HepG2 (cell line): ENCODE results near the gene NRP1. TPM values are rescaled to one million over a fixed set of nuclear protein-coding genes. Genes with fewer than 3 reads are reported as not detected.

Experiments used
- ATAC-seq: fragments of 200-7000 bp; cut with Tn5 transposase; 3 replicates; pipeline ENCODE4 v1.9.1; 2020; ENCODE audit warnings: mild to moderate bottlenecking, moderate library complexity
- BruUV-seq: library from RNA; stranded (reverse); fragments of 400-500 nt; replicated peaks from 2 replicates; lab custom pipeline; 2021; lab: Mats Ljungman, UMichigan
- CTCF ChIA-PET: fragments of 300-600 bp; formaldehyde crosslinking; extraction: SDS; loops from one replicate; lab custom pipeline; 2021; ENCODE audit warnings: low total read pairs, inconsistent platforms, low intra/inter-chr PET ratio; lab: Yijun Ruan, JAX
- POLR2A ChIA-PET: fragments of 350-600 bp; sonication (Branson Sonifier 250); formaldehyde crosslinking; loops from one replicate; lab custom pipeline; 2020; ENCODE audit warnings: antibody characterized with exemption, inconsistent platforms; lab: Yijun Ruan, JAX
- DNase-seq: peaks from one replicate; pipeline ENCODE4 v3.0.0-alpha.2; 2015; ENCODE audit warnings: low spot score
- FAIRE-seq: peaks from 3 replicates; lab custom pipeline; 2011; peaks lifted over from hg19 to GRCh38; lab: Jason Lieb, UNC
- H2AFZ ChIP-seq: one replicate; pipeline ENCODE4 v1.6.1; 2011; ENCODE audit warnings: low read length, inconsistent platforms
- H3K27ac ChIP-seq: fragments of 300-600 bp; 3 replicates; pipeline ENCODE4 v1.8.0; 2011; ENCODE audit warnings: mixed run types, mild to moderate bottlenecking, mixed read lengths, low read length, inconsistent platforms; ENCODE audit not compliant: insufficient read depth; ENCODE audit errors: extremely low read length
- H3K27me3 ChIP-seq, 2 experiments: fragments of 200-600 bp in 1 of 2; 2 replicates in 1 of 2; 3 replicates in 1 of 2; pipeline versions ENCODE4 v1.6.0 to v1.8.0; 2011; ENCODE audit warnings: low read length in 2 of 2, mild to moderate bottlenecking in 2 of 2, moderate library complexity in 2 of 2, inconsistent platforms in 1 of 2; ENCODE audit not compliant: insufficient read depth in 2 of 2, control insufficient read depth in 1 of 2
- H3K36me3 ChIP-seq, 2 experiments: fragments of 200-600 bp in 1 of 2; replicated peaks in 1 of 2; 2 replicates in 1 of 2; 3 replicates in 1 of 2; pipeline versions ENCODE4 v1.5.1 to v1.8.0; 2011; ENCODE audit warnings: low read length in 2 of 2, inconsistent platforms in 1 of 2; ENCODE audit not compliant: insufficient read depth in 2 of 2, control insufficient read depth in 1 of 2
- H3K4me1 ChIP-seq: 2 replicates; pipeline ENCODE4 v1.5.1; 2012; ENCODE audit warnings: low read length, inconsistent platforms; ENCODE audit not compliant: insufficient read depth
- H3K4me2 ChIP-seq: 2 replicates; pipeline ENCODE4 v1.6.0; 2011; ENCODE audit warnings: low read depth, low read length, inconsistent platforms
- H3K4me3 ChIP-seq, 3 experiments: fragments of 200-600 bp in 1 of 3; sonication (generic), shearing (Covaris generic) in 1 of 3; replicated peaks in 1 of 3; 2 replicates each; pipeline ENCODE4 v1.5.1; 2011 to 2016; ENCODE audit warnings: low read length in 3 of 3, inconsistent platforms in 2 of 3, low read depth in 2 of 3, mild to moderate bottlenecking in 2 of 3, control low read depth in 1 of 3, mixed read lengths in 1 of 3; ENCODE audit not compliant: insufficient read depth in 1 of 3
- H3K79me2 ChIP-seq: one replicate; pipeline ENCODE4 v1.6.1; 2011; ENCODE audit warnings: low read length, inconsistent platforms; ENCODE audit not compliant: insufficient read depth
- H3K9ac ChIP-seq: 2 replicates; pipeline ENCODE4 v1.6.0; 2011; ENCODE audit warnings: mild to moderate bottlenecking, low read depth, low read length, inconsistent platforms; ENCODE audit not compliant: insufficient read depth
- H3K9me3 ChIP-seq: 2 replicates; pipeline ENCODE4 v1.5.1; 2012; ENCODE audit warnings: mild to moderate bottlenecking, low read length
- H4K20me1 ChIP-seq: 2 replicates; pipeline ENCODE4 v1.6.0; 2011; ENCODE audit warnings: inconsistent platforms, mild to moderate bottlenecking, low read length, moderate library complexity; ENCODE audit not compliant: insufficient read depth
- CBFB ChIP-seq: sonication (generic); formaldehyde crosslinking; IDR thresholded peaks from 2 replicates; pipeline ENCODE4 v1.4.0; 2020; ENCODE audit warnings: missing genetic modification reagents
- CENPT ChIP-seq: sonication (generic); formaldehyde crosslinking; IDR thresholded peaks from 2 replicates; pipeline ENCODE4 v1.8.0; 2022; ENCODE audit warnings: low read depth, mild to moderate bottlenecking, moderate library complexity, missing genetic modification reagents
- PITX1 ChIP-seq: sonication (generic); formaldehyde crosslinking; IDR thresholded peaks from 2 replicates; pipeline ENCODE4 v1.5.1; 2020; ENCODE audit warnings: mild to moderate bottlenecking, missing genetic modification reagents
- RFX3 ChIP-seq: IDR thresholded peaks from 2 replicates; pipeline ENCODE4 v1.6.1; 2016; ENCODE audit warnings: missing biosample characterization, missing genetic modification reagents
- ZNF101 ChIP-seq: sonication (generic); formaldehyde crosslinking; IDR thresholded peaks from 2 replicates; pipeline ENCODE4 v1.4.0; 2020; ENCODE audit warnings: mild to moderate bottlenecking, low read depth, missing genetic modification reagents, borderline replicate concordance
- ZNF234 ChIP-seq: sonication (generic); formaldehyde crosslinking; conservative IDR thresholded peaks from 2 replicates; pipeline ENCODE4 v1.5.1; 2020; ENCODE audit warnings: mild to moderate bottlenecking, missing genetic modification reagents
- ZNF468 ChIP-seq: sonication (generic); formaldehyde crosslinking; IDR thresholded peaks from 2 replicates; pipeline ENCODE4 v1.8.0; 2022; ENCODE audit warnings: mild to moderate bottlenecking, moderate library complexity, missing genetic modification reagents
- ZNF552 ChIP-seq: sonication (generic); formaldehyde crosslinking; IDR thresholded peaks from 2 replicates; pipeline ENCODE4 v1.9.0; 2022; ENCODE audit warnings: missing genetic modification reagents, mild to moderate bottlenecking, borderline replicate concordance
- ZNF577 ChIP-seq: sonication (generic); formaldehyde crosslinking; IDR thresholded peaks from 2 replicates; pipeline ENCODE4 v1.4.0; 2020; ENCODE audit warnings: mild to moderate bottlenecking, low read depth, missing genetic modification reagents, borderline replicate concordance
- WGBS: methylation state at CpG from one replicate; pipeline ENCODE4 v1.1.6; 2017; ENCODE audit warnings: low lambda C conversion rate; 5-methylcytosine and 5-hydroxymethylcytosine counted together
- in situ Hi-C: cut with HindIII; loops from 2 replicates; pipeline ENCODE4 v1.10.0; 2017; ENCODE audit warnings: low pct_unique_long_range_greater_than_20kb; ENCODE audit not compliant: extremely low pct_ligation_motif_present
- intact Hi-C: fragments of 100-400 bp; cut with micrococcal nuclease; formaldehyde crosslinking; loops from one replicate; pipeline ENCODE4 v1.10.0; 2022; ENCODE audit not compliant: unreplicated experiment
- polyA plus RNA-seq, 8 experiments: library from polyadenylated mRNA; depleted of rRNA in 3 of 8; stranded (reverse) in 7 of 8; unstranded in 1 of 8; fragments of >200 nt; fragmentation: Illumina TruSeq in 4 of 8; extraction: Trizol in 4 of 8; gene quantifications; 2 replicates each; pipeline versions ENCODE4 v1.2.1 to v1.2.3, GENCODE V29; 2011 to 2016; ENCODE audit warnings: low read depth in 4 of 8, missing spikeins in 1 of 8, mixed read lengths in 1 of 8; ENCODE audit not compliant: insufficient read depth in 1 of 8
- total RNA-seq, 5 experiments: library from RNA; depleted of rRNA; stranded (reverse); fragments of >200 nt; fragmentation: Illumina TruSeq; extraction: Trizol; gene quantifications; 2 replicates each; pipeline ENCODE4 v1.2.3, GENCODE V29; 2016; ENCODE audit warnings: low read depth in 1 of 5
- TF ChIP-seq, protein P1 (sequence below): sonication (generic); formaldehyde crosslinking; conservative IDR thresholded peaks from 2 replicates; pipeline ENCODE4 v1.8.0; 2022; ENCODE audit warnings: low read depth, missing genetic modification reagents
- TF ChIP-seq, protein P2 (sequence below): sonication (generic); formaldehyde crosslinking; IDR thresholded peaks from 2 replicates; pipeline ENCODE4 v1.5.1; 2020; ENCODE audit warnings: mild to moderate bottlenecking, missing genetic modification reagents, moderate library complexity
- TF ChIP-seq, protein P3 (sequence below): sonication (generic); formaldehyde crosslinking; IDR thresholded peaks from 2 replicates; pipeline ENCODE4 v1.4.0; 2020; ENCODE audit warnings: mild to moderate bottlenecking, missing genetic modification reagents
- TF ChIP-seq, protein P4 (sequence below): sonication (generic); formaldehyde crosslinking; IDR thresholded peaks from 2 replicates; pipeline ENCODE4 v1.4.0; 2020; ENCODE audit warnings: missing genetic modification reagents, borderline replicate concordance

Gene NRP1
- total and polyA plus RNA-seq, 2 of the 13 experiments (the other 11 are each of a cell fraction or from before 2014, with no cell fraction given), result 5.3 to 5.8 TPM

DNA sequence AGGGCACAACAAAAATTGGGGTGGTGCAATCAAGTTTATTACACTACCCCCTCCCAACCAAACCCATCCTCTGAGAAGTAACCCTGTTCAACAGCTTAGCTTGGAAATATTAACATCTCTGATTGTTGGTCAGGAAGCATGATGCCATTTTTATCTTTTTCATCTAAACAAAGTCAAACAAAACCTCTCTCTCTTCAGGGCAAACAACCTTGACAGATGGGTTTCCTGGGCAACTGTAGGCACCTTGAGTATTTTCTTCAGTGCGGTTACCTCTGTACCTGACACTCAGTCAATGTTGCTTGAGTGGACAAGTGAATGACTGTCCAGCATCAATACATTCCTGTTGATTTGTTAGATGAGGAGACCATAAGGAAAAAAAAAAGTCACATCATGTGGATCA lies 183.6 kb downstream of the NRP1 start:
- ChIA-PET CTCF (no interaction called here), POLR2A (no interaction called here)
- intact Hi-C loops (loop anchor here (10.0 kb wide), 1 partner anchor 356 kb away; no protein-coding TSS in a partner anchor), in situ Hi-C loops (no loop called here)
- Histone ChIP-seq H3K9me3 (0 out of 2 replicates have a peak, but pooled peaks cover 4% of the 10 kb centered on the region), H3K36me3 (no peaks in the 10 kb centered on the region), H3K79me2 (no peaks in the 10 kb centered on the region), H3K4me1 (peaks cover 45% of the 10 kb centered on the region), H3K27ac (no peak overlapping the region), H3K4me3 (no peak overlapping the region), H4K20me1 (no peaks in the 10 kb centered on the region), H3K4me2 (no peak overlapping the region), H3K27me3 (no peaks in the 10 kb centered on the region), H3K9ac (no peak overlapping the region), H2AFZ (no peak overlapping the region)
- FAIRE-seq, result no peak
- no peak for ATAC-seq
- 93% methylated on average over 1 of the region's 1 CpG for WGBS
- BruUV-seq, result no TSS peak
- DNase-seq, result no peak
- TF ChIP-seq ZNF552 (CRISPR knock-in tag), result no peak
- TF ChIP-seq ZNF101 (CRISPR knock-in tag), result no peak
- no peak for TF ChIP-seq CBFB (CRISPR knock-in tag)
- TF ChIP-seq RFX3 (CRISPR knock-in tag), result no peak
- TF ChIP-seq, protein P1, sequence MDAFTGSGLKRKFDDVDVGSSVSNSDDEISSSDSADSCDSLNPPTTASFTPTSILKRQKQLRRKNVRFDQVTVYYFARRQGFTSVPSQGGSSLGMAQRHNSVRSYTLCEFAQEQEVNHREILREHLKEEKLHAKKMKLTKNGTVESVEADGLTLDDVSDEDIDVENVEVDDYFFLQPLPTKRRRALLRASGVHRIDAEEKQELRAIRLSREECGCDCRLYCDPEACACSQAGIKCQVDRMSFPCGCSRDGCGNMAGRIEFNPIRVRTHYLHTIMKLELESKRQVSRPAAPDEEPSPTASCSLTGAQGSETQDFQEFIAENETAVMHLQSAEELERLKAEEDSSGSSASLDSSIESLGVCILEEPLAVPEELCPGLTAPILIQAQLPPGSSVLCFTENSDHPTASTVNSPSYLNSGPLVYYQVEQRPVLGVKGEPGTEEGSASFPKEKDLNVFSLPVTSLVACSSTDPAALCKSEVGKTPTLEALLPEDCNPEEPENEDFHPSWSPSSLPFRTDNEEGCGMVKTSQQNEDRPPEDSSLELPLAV (CRISPR knock-in tag), result no peak
- TF ChIP-seq, protein P2, sequence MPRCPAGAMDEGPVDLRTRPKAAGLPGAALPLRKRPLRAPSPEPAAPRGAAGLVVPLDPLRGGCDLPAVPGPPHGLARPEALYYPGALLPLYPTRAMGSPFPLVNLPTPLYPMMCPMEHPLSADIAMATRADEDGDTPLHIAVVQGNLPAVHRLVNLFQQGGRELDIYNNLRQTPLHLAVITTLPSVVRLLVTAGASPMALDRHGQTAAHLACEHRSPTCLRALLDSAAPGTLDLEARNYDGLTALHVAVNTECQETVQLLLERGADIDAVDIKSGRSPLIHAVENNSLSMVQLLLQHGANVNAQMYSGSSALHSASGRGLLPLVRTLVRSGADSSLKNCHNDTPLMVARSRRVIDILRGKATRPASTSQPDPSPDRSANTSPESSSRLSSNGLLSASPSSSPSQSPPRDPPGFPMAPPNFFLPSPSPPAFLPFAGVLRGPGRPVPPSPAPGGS (CRISPR knock-in tag), result no peak
- no peak for TF ChIP-seq CENPT
- TF ChIP-seq, protein P3, sequence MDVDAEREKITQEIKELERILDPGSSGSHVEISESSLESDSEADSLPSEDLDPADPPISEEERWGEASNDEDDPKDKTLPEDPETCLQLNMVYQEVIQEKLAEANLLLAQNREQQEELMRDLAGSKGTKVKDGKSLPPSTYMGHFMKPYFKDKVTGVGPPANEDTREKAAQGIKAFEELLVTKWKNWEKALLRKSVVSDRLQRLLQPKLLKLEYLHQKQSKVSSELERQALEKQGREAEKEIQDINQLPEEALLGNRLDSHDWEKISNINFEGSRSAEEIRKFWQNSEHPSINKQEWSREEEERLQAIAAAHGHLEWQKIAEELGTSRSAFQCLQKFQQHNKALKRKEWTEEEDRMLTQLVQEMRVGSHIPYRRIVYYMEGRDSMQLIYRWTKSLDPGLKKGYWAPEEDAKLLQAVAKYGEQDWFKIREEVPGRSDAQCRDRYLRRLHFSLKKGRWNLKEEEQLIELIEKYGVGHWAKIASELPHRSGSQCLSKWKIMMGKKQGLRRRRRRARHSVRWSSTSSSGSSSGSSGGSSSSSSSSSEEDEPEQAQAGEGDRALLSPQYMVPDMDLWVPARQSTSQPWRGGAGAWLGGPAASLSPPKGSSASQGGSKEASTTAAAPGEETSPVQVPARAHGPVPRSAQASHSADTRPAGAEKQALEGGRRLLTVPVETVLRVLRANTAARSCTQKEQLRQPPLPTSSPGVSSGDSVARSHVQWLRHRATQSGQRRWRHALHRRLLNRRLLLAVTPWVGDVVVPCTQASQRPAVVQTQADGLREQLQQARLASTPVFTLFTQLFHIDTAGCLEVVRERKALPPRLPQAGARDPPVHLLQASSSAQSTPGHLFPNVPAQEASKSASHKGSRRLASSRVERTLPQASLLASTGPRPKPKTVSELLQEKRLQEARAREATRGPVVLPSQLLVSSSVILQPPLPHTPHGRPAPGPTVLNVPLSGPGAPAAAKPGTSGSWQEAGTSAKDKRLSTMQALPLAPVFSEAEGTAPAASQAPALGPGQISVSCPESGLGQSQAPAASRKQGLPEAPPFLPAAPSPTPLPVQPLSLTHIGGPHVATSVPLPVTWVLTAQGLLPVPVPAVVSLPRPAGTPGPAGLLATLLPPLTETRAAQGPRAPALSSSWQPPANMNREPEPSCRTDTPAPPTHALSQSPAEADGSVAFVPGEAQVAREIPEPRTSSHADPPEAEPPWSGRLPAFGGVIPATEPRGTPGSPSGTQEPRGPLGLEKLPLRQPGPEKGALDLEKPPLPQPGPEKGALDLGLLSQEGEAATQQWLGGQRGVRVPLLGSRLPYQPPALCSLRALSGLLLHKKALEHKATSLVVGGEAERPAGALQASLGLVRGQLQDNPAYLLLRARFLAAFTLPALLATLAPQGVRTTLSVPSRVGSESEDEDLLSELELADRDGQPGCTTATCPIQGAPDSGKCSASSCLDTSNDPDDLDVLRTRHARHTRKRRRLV (CRISPR knock-in tag), result no peak
- TF ChIP-seq, protein P4, sequence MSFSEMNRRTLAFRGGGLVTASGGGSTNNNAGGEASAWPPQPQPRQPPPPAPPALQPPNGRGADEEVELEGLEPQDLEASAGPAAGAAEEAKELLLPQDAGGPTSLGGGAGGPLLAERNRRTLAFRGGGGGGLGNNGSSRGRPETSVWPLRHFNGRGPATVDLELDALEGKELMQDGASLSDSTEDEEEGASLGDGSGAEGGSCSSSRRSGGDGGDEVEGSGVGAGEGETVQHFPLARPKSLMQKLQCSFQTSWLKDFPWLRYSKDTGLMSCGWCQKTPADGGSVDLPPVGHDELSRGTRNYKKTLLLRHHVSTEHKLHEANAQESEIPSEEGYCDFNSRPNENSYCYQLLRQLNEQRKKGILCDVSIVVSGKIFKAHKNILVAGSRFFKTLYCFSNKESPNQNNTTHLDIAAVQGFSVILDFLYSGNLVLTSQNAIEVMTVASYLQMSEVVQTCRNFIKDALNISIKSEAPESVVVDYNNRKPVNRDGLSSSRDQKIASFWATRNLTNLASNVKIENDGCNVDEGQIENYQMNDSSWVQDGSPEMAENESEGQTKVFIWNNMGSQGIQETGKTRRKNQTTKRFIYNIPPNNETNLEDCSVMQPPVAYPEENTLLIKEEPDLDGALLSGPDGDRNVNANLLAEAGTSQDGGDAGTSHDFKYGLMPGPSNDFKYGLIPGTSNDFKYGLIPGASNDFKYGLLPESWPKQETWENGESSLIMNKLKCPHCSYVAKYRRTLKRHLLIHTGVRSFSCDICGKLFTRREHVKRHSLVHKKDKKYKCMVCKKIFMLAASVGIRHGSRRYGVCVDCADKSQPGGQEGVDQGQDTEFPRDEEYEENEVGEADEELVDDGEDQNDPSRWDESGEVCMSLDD (CRISPR knock-in tag), result no peak
- TF ChIP-seq PITX1 (CRISPR knock-in tag), result no peak
- TF ChIP-seq ZNF577 (CRISPR knock-in tag), result no peak
- no peak for TF ChIP-seq ZNF468 (CRISPR knock-in tag)
- no peak for TF ChIP-seq ZNF234 (CRISPR knock-in tag)
